ENCODE results near the gene KIAA0825.
"Not testable (repeated sequence)": the region's sequence is repeated elsewhere in the genome, so short reads cannot be mapped to it uniquely, and the experiment has no call there.

KIAA0825 gene

DNA sequence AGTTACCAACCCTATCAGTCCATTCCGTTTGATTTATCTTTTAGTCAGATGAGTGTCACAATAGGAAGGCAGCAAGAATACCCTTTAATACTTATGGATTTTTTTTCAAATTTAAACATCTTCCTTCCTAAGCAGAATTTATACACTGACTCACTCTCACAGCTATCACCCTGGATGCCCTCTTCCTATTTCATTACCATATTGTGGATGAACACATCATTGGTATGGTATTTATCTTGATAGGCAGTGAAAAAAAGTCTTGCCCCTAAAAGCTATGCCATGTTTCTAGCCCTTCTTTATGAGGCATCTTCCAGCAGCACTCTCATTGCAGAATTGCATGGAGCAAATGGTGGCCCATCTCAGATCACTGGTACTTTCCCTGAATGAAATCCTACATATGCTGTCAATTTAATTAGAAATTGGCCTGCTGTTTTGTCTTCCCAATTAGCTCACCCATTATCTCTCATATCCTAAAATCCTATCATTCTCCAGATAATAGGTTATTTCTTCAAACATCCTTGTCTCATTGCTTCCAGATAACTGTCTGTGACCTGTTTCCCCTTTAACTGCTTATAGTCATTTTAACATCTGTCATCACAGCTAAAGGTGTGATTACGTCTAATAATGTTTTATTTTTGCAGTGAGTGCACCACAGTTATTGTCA, 443.5 kb downstream of the KIAA0825 start:
- DNase-seq (ENCODE audit: low spot score) = no peak

DNA sequence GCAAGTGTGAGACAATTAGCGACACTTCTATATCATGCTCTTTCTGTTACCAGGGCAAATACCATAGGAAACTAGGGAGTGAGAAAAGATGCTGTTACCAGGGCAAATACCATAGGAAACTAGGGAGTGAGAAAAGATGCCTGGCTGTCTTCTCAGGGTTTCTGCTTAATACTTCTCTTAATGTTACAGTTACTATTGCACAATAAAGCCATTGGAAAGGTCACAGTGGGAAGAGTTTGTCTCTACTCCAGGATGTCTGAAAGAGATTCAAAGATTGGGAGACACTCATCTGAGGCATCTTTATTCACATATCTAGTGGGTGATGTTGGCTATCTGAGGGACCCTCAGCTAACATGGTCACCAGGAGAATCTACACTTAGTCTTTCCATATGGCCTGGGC, 445.3 kb downstream of the KIAA0825 start:
- DNase-seq (ENCODE audit: low spot score) = no peak

- not testable (repeated sequence) for DNase-seq (ENCODE audit: low spot score)
Observed at GRCh38 chr5:94171070-94171469, 447.3 kb downstream of the KIAA0825 start.

DNA sequence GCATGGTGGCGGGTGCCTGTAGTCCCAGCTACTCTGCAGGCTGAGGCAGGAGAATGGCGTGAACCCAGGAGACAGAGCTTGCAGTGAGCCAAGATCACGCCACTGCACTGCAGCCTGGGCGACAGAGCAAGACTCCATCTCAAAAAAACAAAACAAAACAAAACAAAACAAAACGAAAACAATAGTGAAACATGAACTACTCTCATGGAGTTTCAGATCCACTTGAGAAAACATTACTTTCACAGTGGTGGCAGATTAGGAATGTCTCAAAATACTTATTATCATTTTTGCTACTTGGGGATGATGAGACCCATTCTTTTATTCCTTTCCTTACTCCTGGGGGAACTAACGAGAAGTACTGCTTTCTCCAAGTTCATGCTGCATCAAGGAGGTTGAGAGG, 448.2 kb downstream of the KIAA0825 start:
- not testable (repeated sequence) for DNase-seq (ENCODE audit: low spot score)

GRCh38 chr5:94168151-94168550, 450.3 kb downstream of the KIAA0825 start:
- DNase-seq (ENCODE audit: low spot score) = no peak

DNA sequence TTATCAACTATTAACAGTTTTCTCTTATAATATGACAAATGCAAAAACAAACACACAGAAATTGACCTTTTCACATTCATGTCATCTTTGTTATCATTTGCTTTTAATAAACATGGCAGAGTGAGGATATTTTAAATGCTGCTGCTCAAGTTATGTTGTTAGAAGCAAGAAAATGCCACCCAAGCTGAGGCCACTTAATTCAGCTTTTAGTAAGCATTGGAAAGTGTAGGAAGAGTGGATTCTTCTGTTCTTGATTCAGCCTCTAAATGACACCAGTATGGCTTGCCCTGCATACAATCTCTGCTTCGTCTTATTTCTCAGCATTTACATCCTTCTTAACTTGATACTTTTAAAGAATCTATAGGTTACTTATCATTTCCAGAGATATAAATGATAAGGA, 456.6 kb downstream of the KIAA0825 start:
- DNase-seq (ENCODE audit: low spot score) = no peak

- no peak for DNase-seq (ENCODE audit: low spot score)
Observed at GRCh38 chr5:94159144-94159543, 459.3 kb downstream of the KIAA0825 start.

- no peak for DNase-seq (ENCODE audit: low spot score)
Observed at GRCh38 chr5:94157704-94158539, 460.5 kb downstream of the KIAA0825 start.

GRCh38 chr5:94154672-94155071, 463.7 kb downstream of the KIAA0825 start:
- DNase-seq (ENCODE audit: low spot score) = no peak

DNA sequence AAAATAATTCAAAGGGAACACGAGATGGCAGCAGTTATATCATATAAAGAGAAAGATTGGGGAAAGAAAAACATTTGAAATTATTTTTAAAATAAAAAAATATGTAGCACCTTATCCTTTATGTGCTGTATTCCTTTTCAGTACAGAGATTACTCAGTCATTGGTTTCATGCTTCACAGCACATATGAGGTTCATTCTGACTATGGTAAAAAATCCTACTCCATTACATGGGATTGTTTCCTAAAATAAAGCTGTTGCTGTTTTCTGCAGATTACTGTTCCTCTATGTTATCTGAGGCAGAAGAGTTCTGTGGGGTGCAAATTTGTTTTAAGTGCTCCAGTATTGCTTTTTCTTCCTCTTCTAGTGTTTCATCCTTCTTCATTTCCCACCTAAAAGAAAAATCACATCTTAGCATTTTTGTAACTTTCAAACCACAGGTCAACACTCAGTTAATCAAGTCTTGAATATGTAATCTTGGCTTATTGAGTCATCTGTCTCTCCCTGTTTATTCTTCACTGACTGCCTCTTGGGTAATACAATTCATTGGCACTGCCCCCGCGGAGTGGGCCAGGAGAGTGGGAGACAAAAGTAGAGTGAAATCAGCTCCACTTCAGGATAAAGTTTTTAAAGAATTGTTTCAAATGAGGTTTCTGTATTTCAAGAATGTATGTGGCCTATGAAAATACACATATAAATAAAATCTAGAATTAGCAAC, 464.5 kb downstream of the KIAA0825 start:
- DNase-seq (ENCODE audit: low spot score) = no peak

- DNase-seq (ENCODE audit: low spot score) = not testable (repeated sequence)
Observed at GRCh38 chr5:94143621-94144020, 474.8 kb downstream of the KIAA0825 start.

DNA sequence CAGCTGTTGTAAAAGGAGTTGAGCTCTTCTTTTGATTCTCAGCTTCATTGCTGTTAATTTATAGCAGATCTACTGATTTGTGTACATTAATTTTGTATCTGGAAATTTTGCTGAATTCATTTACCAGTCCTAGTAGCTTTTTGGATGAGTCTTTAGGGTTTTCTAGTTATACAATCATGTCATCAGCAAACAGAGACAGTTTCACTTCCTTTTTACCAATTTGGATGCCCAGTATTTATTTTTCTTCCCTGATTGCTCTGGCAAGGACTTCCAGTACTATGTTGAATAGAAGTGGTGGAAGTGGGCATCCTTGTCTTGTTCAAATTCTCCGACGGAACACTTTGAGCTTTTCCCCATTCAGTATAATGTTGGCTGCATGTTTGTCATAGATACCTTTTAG, 478.1 kb downstream of the KIAA0825 start:
- DNase-seq (ENCODE audit: low spot score) = no peak

DNA sequence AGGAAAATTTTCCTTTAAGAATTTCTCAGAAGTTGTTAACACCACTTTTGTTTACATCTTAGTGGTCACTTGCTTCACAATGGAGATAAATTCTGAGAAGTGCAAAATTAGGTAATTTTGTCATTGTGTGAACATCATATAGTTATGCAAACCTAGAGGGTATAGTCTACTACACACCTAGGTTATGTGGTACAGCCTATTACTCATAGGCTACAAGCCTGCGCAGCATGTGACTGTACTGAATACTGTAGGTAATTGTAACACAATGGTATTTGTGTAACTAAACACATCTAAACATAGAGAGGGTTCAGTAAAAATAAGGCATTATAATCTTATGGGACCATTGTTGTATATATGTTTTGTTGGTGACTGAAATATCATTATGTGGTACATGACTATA, 488.3 kb downstream of the KIAA0825 start:
- DNase-seq (ENCODE audit: low spot score) = no peak

GRCh38 chr5:94125107-94125506, 493.3 kb downstream of the KIAA0825 start:
- no peak for DNase-seq (ENCODE audit: low spot score)

- DNase-seq (ENCODE audit: low spot score) = not testable (repeated sequence)
Observed at GRCh38 chr5:94116317-94116716, 502.1 kb downstream of the KIAA0825 start.

GRCh38 chr5:94113087-94113486, 505.3 kb downstream of the KIAA0825 start:
- no peak for DNase-seq (ENCODE audit: low spot score)

DNA sequence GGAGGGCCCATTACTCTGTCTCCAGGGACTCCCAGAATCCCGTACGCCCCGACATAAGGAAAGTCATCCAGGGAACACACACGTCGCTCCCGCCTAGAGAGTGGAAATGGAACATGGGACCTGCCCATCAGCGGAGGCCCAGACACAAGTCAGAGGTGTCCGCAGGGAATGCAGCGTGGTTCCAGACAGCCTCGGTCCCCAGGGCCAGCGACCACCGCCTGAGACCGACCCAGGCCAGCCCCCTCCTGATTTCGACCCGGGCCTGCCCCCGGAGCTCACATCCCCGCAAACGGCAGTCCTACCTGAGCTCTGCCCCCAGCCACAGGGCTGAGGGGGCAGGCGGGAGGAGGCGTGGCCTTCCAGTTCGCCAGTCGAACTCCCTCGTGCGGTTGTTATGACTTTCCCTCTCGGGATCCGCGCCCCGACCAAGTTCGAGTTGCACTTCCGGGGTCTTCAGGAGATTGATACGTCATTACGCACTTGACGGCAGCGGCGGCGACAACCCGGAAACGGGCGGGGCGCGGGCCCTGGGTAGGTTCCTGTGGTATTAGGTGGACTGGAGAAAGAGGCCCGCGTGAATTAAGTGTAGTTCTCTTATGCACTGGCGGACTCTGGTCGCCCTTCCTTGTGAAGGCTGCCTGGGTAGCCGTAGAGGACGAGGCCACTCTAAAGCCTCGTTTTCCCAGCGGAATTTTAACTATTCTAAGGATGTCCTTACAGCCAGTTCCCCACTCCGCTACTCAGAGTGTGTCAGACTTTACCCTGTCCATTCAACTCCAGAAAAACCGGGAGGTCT, 507.0 kb downstream of the KIAA0825 start:
- DNase-seq (ENCODE audit: low spot score) = peak; percentile 91

DNA sequence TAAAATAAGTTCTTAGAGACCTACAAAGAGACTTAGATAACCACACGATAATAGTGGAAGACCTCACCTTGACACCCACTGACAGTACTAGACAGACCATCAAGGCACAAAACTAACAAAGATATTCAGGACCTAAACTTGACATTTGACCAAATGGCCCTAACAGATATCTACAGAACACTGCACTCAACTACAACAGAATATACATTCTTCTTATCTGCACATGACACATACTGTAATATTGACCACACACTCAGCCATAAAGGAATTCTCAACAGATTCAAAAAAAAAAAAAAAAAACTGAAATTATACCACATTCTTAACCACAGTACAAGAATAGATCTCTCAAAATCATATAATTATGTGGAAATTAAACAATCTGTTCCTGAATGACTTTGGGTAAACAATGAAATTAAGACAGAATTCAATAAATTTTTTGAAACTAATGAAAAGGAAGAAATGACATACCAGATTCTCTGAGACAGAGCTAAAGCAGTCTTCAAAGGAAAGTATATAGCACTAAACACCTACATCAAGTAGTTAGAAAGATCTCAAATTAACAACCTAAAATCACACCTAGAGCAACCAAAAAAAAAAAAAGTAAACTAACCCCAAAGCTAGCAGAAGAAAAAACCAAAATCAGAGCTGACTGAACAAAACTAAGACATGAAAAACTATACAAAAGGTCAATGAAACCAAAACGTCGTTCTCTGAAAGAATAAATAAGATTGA, 514.7 kb downstream of the KIAA0825 start:
- DNase-seq (ENCODE audit: low spot score) = no peak
